A549 (cell line): Measurements from ENCODE around the gene PTPRS. TPM values are rescaled to one million over a fixed set of nuclear protein-coding genes. Genes with fewer than 3 reads are reported as not detected.

ENCODE experiments used
- ATAC-seq, 2 experiments: fragments of 200-7000 bp in 1 of 2; fragments of >200 bp in 1 of 2; cut with Nextera tagmentation in 1 of 2; cut with Tn5 transposase in 1 of 2; 3 replicates each; pipeline versions ENCODE4 v1.8.0 to v1.9.1; 2018 to 2020; ENCODE audit warnings: mild to moderate bottlenecking in 1 of 2, moderate library complexity in 1 of 2
- CTCF ChIA-PET: fragments of 300-600 bp; sonication (Branson Sonifier 250); formaldehyde crosslinking; extraction: SDS; loops from one replicate; lab custom pipeline; 2021; ENCODE audit warnings: antibody characterized with exemption, inconsistent platforms; lab: Yijun Ruan, JAX
- POLR2A ChIA-PET: fragments of 350-600 bp; formaldehyde crosslinking; extraction: SDS; loops from one replicate; lab custom pipeline; 2021; ENCODE audit warnings: antibody characterized with exemption, inconsistent platforms; lab: Yijun Ruan, JAX
- DNase-seq, 2 experiments: peaks; one replicate each; pipeline versions ENCODE4 v3.0.0 to v3.0.0-alpha.2; 2011 to 2016; ENCODE audit warnings: low read depth in 1 of 2, low spot score in 1 of 2
- FAIRE-seq: peaks from 2 replicates; lab custom pipeline; 2011; peaks lifted over from hg19 to GRCh38; lab: Jason Lieb, UNC
- H3K27ac ChIP-seq, 2 experiments: fragments of >200 bp; sonication (Bioruptor Twin); formaldehyde crosslinking; 3 replicates each; pipeline ENCODE4 v1.5.1; 2016 to 2017
- H3K4me1 ChIP-seq: fragments of >200 bp; sonication (Bioruptor Twin); formaldehyde crosslinking; 3 replicates; pipeline ENCODE4 v1.6.1; 2016
- H3K4me2 ChIP-seq: fragments of >200 bp; sonication (Bioruptor Twin); formaldehyde crosslinking; 3 replicates; pipeline ENCODE4 v1.6.1; 2016
- H3K4me3 ChIP-seq: fragments of >200 bp; sonication (Bioruptor Twin); formaldehyde crosslinking; 3 replicates; pipeline ENCODE4 v1.5.1; 2016
- H3K9me3 ChIP-seq: fragments of >200 bp; sonication (Bioruptor Twin); formaldehyde crosslinking; 3 replicates; pipeline ENCODE4 v1.6.1; 2016
- ATOH8 ChIP-seq: fragments of 250-450 bp; sonication (Bioruptor Pico); IDR thresholded peaks from 2 replicates; pipeline ENCODE4 v1.5.0; 2020; ENCODE audit warnings: low read depth, mild to moderate bottlenecking, moderate library complexity
- CBX2 ChIP-seq: fragments of 200-600 bp; sonication (generic); IDR thresholded peaks from 2 replicates; pipeline ENCODE4 v1.6.1; 2016; ENCODE audit warnings: low read depth, mild to moderate bottlenecking, borderline replicate concordance
- CEBPB ChIP-seq, 2 experiments: fragments of >200 bp in 1 of 2; sonication (Bioruptor Twin) in 1 of 2; formaldehyde crosslinking in 1 of 2; IDR thresholded peaks; 2 replicates each; pipeline ENCODE4 v1.6.1; 2012 to 2016
- CHD2 ChIP-seq: fragments of 150-350 bp; IDR thresholded peaks from 2 replicates; pipeline ENCODE4 v1.6.1; 2014; ENCODE audit warnings: low read length; ENCODE audit not compliant: partially characterized antibody
- E2F6 ChIP-seq: IDR thresholded peaks from 2 replicates; pipeline ENCODE4 v1.6.1; 2012; ENCODE audit warnings: low read depth, borderline replicate concordance
- EHF ChIP-seq: fragments of 250-450 bp; sonication (Bioruptor Pico); IDR thresholded peaks from 2 replicates; pipeline ENCODE4 v1.5.0; 2020; ENCODE audit warnings: mild to moderate bottlenecking
- EHMT2 ChIP-seq: fragments of 200-600 bp; sonication (generic); IDR thresholded peaks from 2 replicates; pipeline ENCODE4 v1.6.1; 2016; ENCODE audit warnings: antibody characterized with exemption, low read depth, mild to moderate bottlenecking, moderate library complexity
- ELK1 ChIP-seq: fragments of 150-350 bp; IDR thresholded peaks from 2 replicates; pipeline ENCODE4 v1.6.1; 2014; ENCODE audit warnings: low read depth, mild to moderate bottlenecking, low read length
- ESRRA ChIP-seq: fragments of 150-350 bp; IDR thresholded peaks from 2 replicates; pipeline ENCODE4 v1.6.1; 2014; ENCODE audit warnings: mild to moderate bottlenecking, low read length, borderline replicate concordance
- FOSB ChIP-seq: fragments of 250-450 bp; sonication (Bioruptor Pico); IDR thresholded peaks from 2 replicates; pipeline ENCODE4 v1.5.0; 2020; ENCODE audit warnings: mild to moderate bottlenecking, moderate library complexity
- FOSL2 ChIP-seq, 2 experiments: fragments of 450-650 bp in 1 of 2; fragments of >200 bp in 1 of 2; sonication (Bioruptor Twin) in 1 of 2; formaldehyde crosslinking; IDR thresholded peaks; 2 replicates each; pipeline versions ENCODE4 v1.5.0 to v1.6.1; 2016 to 2020; ENCODE audit warnings: mild to moderate bottlenecking in 1 of 2, moderate library complexity in 1 of 2
- HEYL ChIP-seq: fragments of 250-450 bp; sonication (Bioruptor Pico); IDR thresholded peaks from 2 replicates; pipeline ENCODE4 v1.8.0; 2021; ENCODE audit warnings: mild to moderate bottlenecking, moderate library complexity
- HOXA7 ChIP-seq: fragments of 250-450 bp; sonication (Bioruptor Pico); IDR thresholded peaks from 2 replicates; pipeline ENCODE4 v1.5.0; 2020; ENCODE audit warnings: mild to moderate bottlenecking, moderate library complexity
- HOXB13 ChIP-seq: fragments of 250-450 bp; sonication (Bioruptor Pico); IDR thresholded peaks from 2 replicates; pipeline ENCODE4 v1.5.0; 2020; ENCODE audit warnings: low read depth, mild to moderate bottlenecking, moderate library complexity
- KDM1A ChIP-seq: fragments of 200-600 bp; sonication (generic); IDR thresholded peaks from 2 replicates; pipeline ENCODE4 v1.6.1; 2016; ENCODE audit warnings: low read depth, mild to moderate bottlenecking
- KDM5A ChIP-seq: fragments of 200-600 bp; sonication (generic); IDR thresholded peaks from 2 replicates; pipeline ENCODE4 v1.6.1; 2016; ENCODE audit warnings: antibody characterized with exemption, mild to moderate bottlenecking
- MAFK ChIP-seq: fragments of 450-650 bp; IDR thresholded peaks from 2 replicates; pipeline ENCODE4 v1.6.1; 2014; ENCODE audit not compliant: partially characterized antibody
- MAX ChIP-seq: IDR thresholded peaks from 2 replicates; pipeline ENCODE4 v1.6.1; 2012
- MAZ ChIP-seq: fragments of 150-350 bp; IDR thresholded peaks from 2 replicates; pipeline ENCODE4 v1.6.1; 2014; ENCODE audit warnings: antibody characterized with exemption, low read depth, low read length, borderline replicate concordance
- MYC ChIP-seq: IDR thresholded peaks from 2 replicates; pipeline ENCODE4 v1.6.1; 2012; ENCODE audit warnings: mild to moderate bottlenecking, inconsistent platforms, low read length, improper control_type of control experiment, borderline replicate concordance
- NFE2L2 ChIP-seq: fragments of 150-350 bp; conservative IDR thresholded peaks from 2 replicates; pipeline ENCODE4 v1.6.1; 2014; ENCODE audit warnings: low read length
- NPAS2 ChIP-seq: fragments of 250-450 bp; sonication (Bioruptor Pico); IDR thresholded peaks from 2 replicates; pipeline ENCODE4 v1.8.0; 2022; ENCODE audit warnings: mild to moderate bottlenecking, moderate library complexity, borderline replicate concordance
- PBX3 ChIP-seq: IDR thresholded peaks from 2 replicates; pipeline ENCODE4 v1.6.1; 2012
- POLR2A ChIP-seq: IDR thresholded peaks from 2 replicates; pipeline ENCODE4 v1.6.1; 2012; ENCODE audit warnings: mild to moderate bottlenecking, low read length
- POLR2AphosphoS2 ChIP-seq: conservative IDR thresholded peaks from 2 replicates; pipeline ENCODE4 v1.6.1; 2012; ENCODE audit warnings: low read length, improper control_type of control experiment, inconsistent platforms
- RARB ChIP-seq: fragments of 250-450 bp; sonication (Bioruptor Pico); IDR thresholded peaks from 2 replicates; pipeline ENCODE4 v1.8.0; 2021; ENCODE audit warnings: mild to moderate bottlenecking, moderate library complexity
- RCOR1 ChIP-seq: fragments of 150-350 bp; IDR thresholded peaks from 2 replicates; pipeline ENCODE4 v1.6.1; 2014; ENCODE audit warnings: antibody characterized with exemption, low read length, low read depth
- RNF2 ChIP-seq: fragments of 200-600 bp; sonication (generic); IDR thresholded peaks from 2 replicates; pipeline ENCODE4 v1.6.1; 2016; ENCODE audit warnings: low read depth, mild to moderate bottlenecking, antibody characterized with exemption, moderate library complexity, borderline replicate concordance
- SMC3 ChIP-seq: fragments of >200 bp; sonication (Bioruptor Twin); formaldehyde crosslinking; IDR thresholded peaks from 3 replicates; pipeline ENCODE4 v1.6.1; 2018; ENCODE audit warnings: inconsistent platforms
- TFCP2L1 ChIP-seq: fragments of 250-450 bp; sonication (Bioruptor Pico); IDR thresholded peaks from 2 replicates; pipeline ENCODE4 v1.5.0; 2021; ENCODE audit warnings: mild to moderate bottlenecking
- ZFP36 ChIP-seq: fragments of 450-650 bp; IDR thresholded peaks from 2 replicates; pipeline ENCODE4 v1.6.1; 2014; ENCODE audit warnings: borderline replicate concordance; ENCODE audit not compliant: partially characterized antibody
- WGBS: methylation state at CpG from one replicate; pipeline ENCODE4 v1.1.6; 2017; ENCODE audit errors: missing lambda C conversion rate; 5-methylcytosine and 5-hydroxymethylcytosine counted together
- polyA minus RNA-seq: library from RNA; depleted of rRNA, polyadenylated mRNA; stranded (reverse); fragments of >200 nt; gene quantifications from 2 replicates; pipeline ENCODE4 v1.2.3, GENCODE V29; 2011; rRNA and poly(A)+ RNA removed
- polyA plus RNA-seq, 4 experiments: library from polyadenylated mRNA; depleted of rRNA in 3 of 4; stranded (reverse); fragments of >200 nt; fragmentation: RNase III in 1 of 4; extraction: RNeasy Plus Mini Kit Qiagen cat#74134 plus additional on column Dnase treatment in 1 of 4; gene quantifications; 2 replicates in 3 of 4; 3 replicates in 1 of 4; pipeline ENCODE4 v1.2.3, GENCODE V29; 2011 to 2017
- TF ChIP-seq, protein P1 (sequence below): fragments of 200-600 bp; sonication (generic); IDR thresholded peaks from 2 replicates; pipeline ENCODE4 v1.6.1; 2016; ENCODE audit warnings: antibody characterized with exemption, mild to moderate bottlenecking, moderate library complexity

PTPRS gene
- polyA plus RNA-seq (2011; rRNA removed), result 22.3 and 25.0 TPM in 2 replicates
- polyA plus RNA-seq (2012; cell fraction: cytosol; rRNA removed), result 41.9 and 53.1 TPM in 2 replicates
- 114 and 145 TPM in 2 replicates for polyA plus RNA-seq (2012; cell fraction: nucleus; rRNA removed)
- 38.8 to 44.7 TPM (median 41.6 TPM) in 3 replicates for polyA plus RNA-seq (2017; fragmentation: RNase III; extraction: RNeasy Plus Mini Kit Qiagen cat#74134 plus additional on column Dnase treatment)
- 98.8 and 140 TPM in 2 replicates for polyA minus RNA-seq

- DNase-seq, result peak; percentile 75 to 82
- H3K9me3 ChIP-seq, result no peaks in the 10 kb centered on the region
- CTCF ChIA-PET, result interaction anchor here (0.6 to 1.8 kb wide), 9 partner anchors 9 to 523 kb away, joined by 3 to 6 read pairs (median 3); no protein-coding TSS in a partner anchor
- FAIRE-seq, result no peak
- POLR2A ChIA-PET, result interaction anchor here (1.0 to 1.4 kb wide), 2 partner anchors 48 to 168 kb away, joined by 3 to 4 read pairs; no protein-coding TSS in a partner anchor
- ATAC-seq, result peak; percentile 69 to 74
- 10% methylated on average over 17 of the region's 81 CpGs for WGBS
- H3K4me2 ChIP-seq, result peak within 1 kb of the TSS; percentile 96
- peak within 1 kb of the TSS; percentile 100 for H3K4me3 ChIP-seq
- peak within 1 kb of the TSS; percentile 97 for H3K27ac ChIP-seq
- H3K4me1 ChIP-seq, result peaks cover 13% of the 10 kb centered on the region
- no peak for TF ChIP-seq HOXA7 (CRISPR knock-in tag)
- TF ChIP-seq ELK1, result no peak
- TF ChIP-seq POLR2AphosphoS2, result no peak
- no peak for TF ChIP-seq RCOR1
- TF ChIP-seq FOSL2 (IDR thresholded peaks at IDR 0.05), result no peak
- TF ChIP-seq FOSL2 (CRISPR knock-in tag; IDR thresholded peaks at IDR 0.05), result peak; percentile 82
- no peak for TF ChIP-seq HEYL (CRISPR knock-in tag)
- TF ChIP-seq CHD2, result no peak
- no peak for TF ChIP-seq KDM5A
- no peak for TF ChIP-seq FOSB (CRISPR knock-in tag)
- TF ChIP-seq, protein P1, sequence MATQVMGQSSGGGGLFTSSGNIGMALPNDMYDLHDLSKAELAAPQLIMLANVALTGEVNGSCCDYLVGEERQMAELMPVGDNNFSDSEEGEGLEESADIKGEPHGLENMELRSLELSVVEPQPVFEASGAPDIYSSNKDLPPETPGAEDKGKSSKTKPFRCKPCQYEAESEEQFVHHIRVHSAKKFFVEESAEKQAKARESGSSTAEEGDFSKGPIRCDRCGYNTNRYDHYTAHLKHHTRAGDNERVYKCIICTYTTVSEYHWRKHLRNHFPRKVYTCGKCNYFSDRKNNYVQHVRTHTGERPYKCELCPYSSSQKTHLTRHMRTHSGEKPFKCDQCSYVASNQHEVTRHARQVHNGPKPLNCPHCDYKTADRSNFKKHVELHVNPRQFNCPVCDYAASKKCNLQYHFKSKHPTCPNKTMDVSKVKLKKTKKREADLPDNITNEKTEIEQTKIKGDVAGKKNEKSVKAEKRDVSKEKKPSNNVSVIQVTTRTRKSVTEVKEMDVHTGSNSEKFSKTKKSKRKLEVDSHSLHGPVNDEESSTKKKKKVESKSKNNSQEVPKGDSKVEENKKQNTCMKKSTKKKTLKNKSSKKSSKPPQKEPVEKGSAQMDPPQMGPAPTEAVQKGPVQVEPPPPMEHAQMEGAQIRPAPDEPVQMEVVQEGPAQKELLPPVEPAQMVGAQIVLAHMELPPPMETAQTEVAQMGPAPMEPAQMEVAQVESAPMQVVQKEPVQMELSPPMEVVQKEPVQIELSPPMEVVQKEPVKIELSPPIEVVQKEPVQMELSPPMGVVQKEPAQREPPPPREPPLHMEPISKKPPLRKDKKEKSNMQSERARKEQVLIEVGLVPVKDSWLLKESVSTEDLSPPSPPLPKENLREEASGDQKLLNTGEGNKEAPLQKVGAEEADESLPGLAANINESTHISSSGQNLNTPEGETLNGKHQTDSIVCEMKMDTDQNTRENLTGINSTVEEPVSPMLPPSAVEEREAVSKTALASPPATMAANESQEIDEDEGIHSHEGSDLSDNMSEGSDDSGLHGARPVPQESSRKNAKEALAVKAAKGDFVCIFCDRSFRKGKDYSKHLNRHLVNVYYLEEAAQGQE, result no peak
- peak; percentile 91 for TF ChIP-seq RNF2
- TF ChIP-seq MYC, result peak; percentile 32; the same call in 1 of the 2 replicates
- TF ChIP-seq EHMT2, result no peak
- TF ChIP-seq NFE2L2, result no peak
- TF ChIP-seq ESRRA, result no peak
- no peak for TF ChIP-seq MAFK
- no peak for TF ChIP-seq CBX2
- TF ChIP-seq MAZ, result no peak
- TF ChIP-seq EHF (CRISPR knock-in tag), result peak; percentile 71; the same call in 1 of the 2 replicates
- peak; percentile 100 for TF ChIP-seq MAX
- TF ChIP-seq RARB (CRISPR knock-in tag), result no peak
- TF ChIP-seq CEBPB (IDR thresholded peaks at IDR 0.05), result no peak
- no peak for TF ChIP-seq ZFP36
- TF ChIP-seq POLR2A, result peak; percentile 45
- TF ChIP-seq SMC3, result no peak
- TF ChIP-seq PBX3, result no peak
- TF ChIP-seq HOXB13 (CRISPR knock-in tag), result peak; percentile 91
- 0 out of 2 replicates have a peak, but pooled peaks have one; percentile 45 for TF ChIP-seq TFCP2L1 (CRISPR knock-in tag)
- peak; percentile 89 for TF ChIP-seq NPAS2 (CRISPR knock-in tag)
- peak; percentile 99 for TF ChIP-seq E2F6
- no peak for TF ChIP-seq KDM1A
- peak; percentile 75; the same call in 1 of the 2 replicates for TF ChIP-seq ATOH8 (CRISPR knock-in tag)
Observed at GRCh38 chr19:5340637-5341447, at the start of gene PTPRS. PTPRS (minus strand) TSS chr19:5340812; CDS start chr19:5286140, 54,672 bp downstream.
